C4-2B (cell line): ENCODE measurements around the gene ANKS6.
A peak's percentile ranks its signal among the peaks of the same experiment; 100 is the strongest.

Source experiments
- H3K27ac ChIP-seq: fragments of 450-650 bp; 2 replicates; pipeline ENCODE4 v1.5.1; 2017
- ZFX ChIP-seq: fragments of 450-650 bp; IDR thresholded peaks from 2 replicates; pipeline ENCODE4 v1.6.1; 2017
- TF ChIP-seq, protein P1 (sequence below): fragments of 450-650 bp; conservative IDR thresholded peaks from 2 replicates; pipeline ENCODE4 v1.5.1; 2017; ENCODE audit warnings: mild to moderate bottlenecking

The ANKS6 gene

DNA sequence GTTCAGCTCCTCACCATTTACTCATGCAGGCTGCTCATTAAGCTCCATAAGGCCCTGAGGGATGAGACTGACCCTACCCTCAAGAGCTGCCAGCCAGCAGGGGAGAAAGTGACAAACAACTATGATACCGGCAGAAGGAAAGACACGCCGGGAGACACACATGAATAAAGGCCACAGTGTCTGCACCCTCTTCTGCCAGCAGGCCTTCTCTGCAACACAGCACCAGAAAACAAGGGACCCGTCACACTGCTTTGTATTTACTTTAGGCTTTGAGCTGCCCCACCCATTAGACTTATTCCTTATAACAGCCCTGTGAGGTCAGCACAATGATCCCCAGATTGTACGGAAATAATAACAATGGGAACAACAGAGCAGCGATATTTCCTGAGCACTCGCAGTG lies 94.8 kb downstream of the ANKS6 start:
- TF ChIP-seq, protein P1, sequence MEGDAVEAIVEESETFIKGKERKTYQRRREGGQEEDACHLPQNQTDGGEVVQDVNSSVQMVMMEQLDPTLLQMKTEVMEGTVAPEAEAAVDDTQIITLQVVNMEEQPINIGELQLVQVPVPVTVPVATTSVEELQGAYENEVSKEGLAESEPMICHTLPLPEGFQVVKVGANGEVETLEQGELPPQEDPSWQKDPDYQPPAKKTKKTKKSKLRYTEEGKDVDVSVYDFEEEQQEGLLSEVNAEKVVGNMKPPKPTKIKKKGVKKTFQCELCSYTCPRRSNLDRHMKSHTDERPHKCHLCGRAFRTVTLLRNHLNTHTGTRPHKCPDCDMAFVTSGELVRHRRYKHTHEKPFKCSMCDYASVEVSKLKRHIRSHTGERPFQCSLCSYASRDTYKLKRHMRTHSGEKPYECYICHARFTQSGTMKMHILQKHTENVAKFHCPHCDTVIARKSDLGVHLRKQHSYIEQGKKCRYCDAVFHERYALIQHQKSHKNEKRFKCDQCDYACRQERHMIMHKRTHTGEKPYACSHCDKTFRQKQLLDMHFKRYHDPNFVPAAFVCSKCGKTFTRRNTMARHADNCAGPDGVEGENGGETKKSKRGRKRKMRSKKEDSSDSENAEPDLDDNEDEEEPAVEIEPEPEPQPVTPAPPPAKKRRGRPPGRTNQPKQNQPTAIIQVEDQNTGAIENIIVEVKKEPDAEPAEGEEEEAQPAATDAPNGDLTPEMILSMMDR, result no peak
- TF ChIP-seq ZFX, result 0 out of 2 replicates have a peak, but pooled peaks have one; percentile 10

DNA sequence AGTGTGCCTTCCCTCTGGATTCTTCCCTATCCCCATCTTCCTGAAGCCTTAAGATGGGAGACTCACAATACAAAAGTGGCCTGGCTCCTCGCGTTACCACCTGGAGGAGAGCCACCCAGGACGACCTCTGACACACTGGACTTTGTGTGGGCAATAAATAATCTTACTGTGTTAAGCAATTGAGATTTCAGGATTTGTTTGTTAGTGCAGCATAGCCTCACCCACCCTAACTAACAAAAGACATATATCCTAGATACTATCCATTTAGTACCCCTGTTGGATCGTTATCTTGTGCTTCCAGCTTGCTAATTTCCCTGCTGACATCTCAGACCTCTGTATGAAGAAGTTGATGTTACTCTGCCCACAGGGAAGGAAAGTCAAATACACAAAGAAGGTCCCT lies 95.6 kb downstream of the ANKS6 start:
- H3K27ac ChIP-seq, result no peak overlapping the region
- no peak for TF ChIP-seq ZFX
- TF ChIP-seq, protein P1, result no peak

More for the DNA sequence above, 94.8 kb downstream of the ANKS6 start:
- H3K27ac ChIP-seq, result no peak overlapping the region

DNA sequence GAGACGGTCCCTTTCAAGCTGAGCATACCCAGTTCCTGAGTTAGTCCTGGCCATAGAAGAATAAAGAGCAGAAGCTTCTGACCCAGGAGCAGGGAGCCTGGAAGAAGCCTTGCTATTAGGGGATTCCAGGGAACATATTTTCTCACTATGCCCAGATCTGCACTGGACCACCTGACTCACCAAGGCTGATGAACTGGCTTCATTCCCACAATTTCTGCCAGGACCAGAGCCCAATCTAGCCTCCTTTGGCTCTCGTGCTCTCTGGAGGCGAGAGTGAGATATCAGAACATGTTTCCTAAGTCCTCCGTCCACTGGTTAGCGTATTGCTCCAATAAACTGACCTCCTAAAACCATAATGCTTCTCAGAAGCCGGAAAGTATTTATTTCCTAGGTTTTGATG lies 97.5 kb downstream of the ANKS6 start:
- H3K27ac ChIP-seq, result no peak overlapping the region
- TF ChIP-seq, protein P1, result no peak
- TF ChIP-seq ZFX, result no peak

DNA sequence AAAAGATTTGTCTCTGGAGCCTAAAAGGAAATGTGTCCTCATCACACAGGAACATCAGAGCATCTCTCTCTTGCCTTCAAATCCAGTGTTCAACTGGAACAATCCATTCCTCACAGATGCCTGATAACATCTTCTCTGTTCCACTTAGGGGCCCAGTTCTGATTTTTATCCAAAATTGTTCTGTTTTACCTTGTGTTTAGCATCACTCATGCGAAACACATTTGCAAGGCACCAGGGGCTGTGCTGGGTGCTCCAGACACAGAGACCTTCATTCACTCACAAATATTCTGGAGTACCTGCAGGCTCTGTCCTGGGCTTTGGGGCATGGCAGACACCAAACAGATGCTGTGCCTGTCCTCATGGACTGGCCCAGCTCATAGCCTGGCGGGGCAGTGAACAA lies 101.4 kb downstream of the ANKS6 start:
- TF ChIP-seq, protein P1, result no peak
- TF ChIP-seq ZFX, result no peak
- H3K27ac ChIP-seq, result no peak overlapping the region

DNA sequence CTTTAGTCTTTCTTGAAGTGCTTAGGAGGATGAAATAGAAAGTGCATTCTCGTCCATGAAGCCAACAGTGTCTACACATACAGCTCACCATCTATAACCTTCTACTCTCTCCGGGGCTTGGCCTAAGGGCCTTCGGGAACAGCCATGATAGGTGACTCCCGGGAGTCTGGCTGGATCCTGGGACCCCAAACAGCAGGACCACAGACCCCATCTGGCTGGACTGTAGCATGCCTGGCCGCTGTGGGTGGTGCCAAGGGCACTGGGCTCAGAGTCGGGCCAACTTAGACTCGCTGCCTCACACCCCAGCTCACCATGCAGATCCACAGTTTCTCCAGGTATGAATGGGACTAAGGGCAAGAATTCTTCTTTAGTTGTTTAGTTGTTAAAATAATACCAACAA lies 104.0 kb downstream of the ANKS6 start:
- TF ChIP-seq, protein P1, result no peak
- TF ChIP-seq ZFX, result no peak
- no peak overlapping the region for H3K27ac ChIP-seq

DNA sequence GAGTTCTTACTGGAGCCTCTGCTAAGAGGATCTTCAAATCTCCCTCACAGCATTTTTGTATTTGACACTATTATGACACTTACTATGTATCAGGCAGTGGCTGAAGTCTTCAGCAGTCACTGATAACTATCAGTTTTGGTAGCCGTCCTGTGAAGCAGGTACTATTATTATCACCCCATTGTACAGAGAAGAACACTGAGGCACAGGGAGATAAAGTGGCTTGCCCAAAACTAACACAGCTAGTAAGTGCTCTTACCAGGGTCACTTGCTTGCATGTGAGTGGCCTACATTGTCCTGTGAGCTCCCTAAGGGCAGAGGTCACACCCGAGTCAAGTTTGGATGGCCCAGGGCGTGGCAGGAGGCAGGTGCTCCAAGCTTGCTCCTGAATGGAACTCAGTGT lies 104.5 kb downstream of the ANKS6 start:
- no peak for TF ChIP-seq ZFX
- TF ChIP-seq, protein P1, result no peak
- no peak overlapping the region for H3K27ac ChIP-seq

DNA sequence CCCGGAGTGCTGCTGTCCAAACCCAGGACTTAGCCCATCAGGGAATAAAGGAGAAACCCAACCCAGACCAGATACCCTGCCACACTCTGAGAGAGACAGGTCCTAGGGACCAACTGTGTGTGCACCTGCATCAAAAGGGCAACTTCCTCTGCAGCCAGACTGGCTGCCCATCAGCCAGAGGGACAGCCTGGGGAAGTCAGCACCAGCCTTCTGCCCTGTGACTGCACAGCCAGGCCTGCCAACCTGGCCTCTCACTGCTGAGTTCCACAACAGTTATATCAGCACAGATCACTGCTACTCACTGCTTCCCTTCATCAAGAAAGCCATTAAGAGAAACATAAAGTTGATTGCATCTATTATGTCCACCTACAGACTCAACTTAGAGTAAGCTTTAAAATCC lies 105.7 kb downstream of the ANKS6 start:
- H3K27ac ChIP-seq, result no peak overlapping the region
- no peak for TF ChIP-seq ZFX
- TF ChIP-seq, protein P1, result no peak
